HCT116 (cell line): ENCODE results near the gene COL5A2. TPM values are rescaled to one million over a fixed set of nuclear protein-coding genes. Genes with fewer than 3 reads are reported as not detected.

Experiments
- ATAC-seq: fragments of 200-7000 bp; cut with Tn5 transposase; 2 replicates; pipeline ENCODE4 v1.9.1; 2020; ENCODE audit warnings: mild to moderate bottlenecking, moderate library complexity
- BruUV-seq: library from RNA; stranded (reverse); fragments of 400-500 nt; replicated peaks from 2 replicates; lab custom pipeline; 2021; lab: Mats Ljungman, UMichigan
- CTCF ChIA-PET: fragments of 300-600 bp; sonication (Branson Sonifier 250); formaldehyde crosslinking; loops from one replicate; lab custom pipeline; 2021; ENCODE audit warnings: antibody characterized with exemption; lab: Charles Lee
- POLR2A ChIA-PET: fragments of 300-600, 350-600 bp; sonication (Branson Sonifier 250); formaldehyde crosslinking; loops from one replicate; lab custom pipeline; 2021; ENCODE audit warnings: antibody characterized with exemption; lab: Charles Lee
- RAD21 ChIA-PET, 2 experiments: fragments of 300-600 bp; sonication (Branson Sonifier 250); formaldehyde crosslinking; loops; one replicate each; lab custom pipeline; 2023; ENCODE audit warnings: low total read pairs in 2 of 2; ENCODE audit not compliant: uncharacterized antibody in 2 of 2, unreplicated experiment in 2 of 2, low non-redundant PET in 1 of 2; lab: Charles Lee
- DNase-seq: peaks from one replicate; pipeline ENCODE4 v3.0.0-alpha.2; 2010; ENCODE audit warnings: low read depth, low spot score
- H2AFZ ChIP-seq: fragments of 200-600 bp; shearing (Covaris generic), sonication (generic); 2 replicates; pipeline ENCODE4 v1.6.1; 2017; ENCODE audit warnings: low read depth, mixed run types, mixed read lengths, antibody characterized with exemption, low read length; ENCODE audit not compliant: poor library complexity, severe bottlenecking
- H3K27ac ChIP-seq: 2 replicates; pipeline ENCODE4 v1.5.1; 2012; ENCODE audit warnings: low read depth, low read length
- H3K27me3 ChIP-seq: fragments of 200-600 bp; sonication (generic); 2 replicates; pipeline ENCODE4 v1.6.1; 2016; ENCODE audit warnings: mixed run types, low read length, mixed read lengths; ENCODE audit not compliant: insufficient read depth
- H3K36me3 ChIP-seq, 2 experiments: fragments of 200-500 bp in 1 of 2; fragments of 200-600 bp in 1 of 2; sonication (Bioruptor generic) in 1 of 2; sonication (generic) in 1 of 2; 2 replicates each; pipeline versions ENCODE4 v1.5.1 to v1.6.1; 2014 to 2016; ENCODE audit warnings: low read length in 2 of 2, inconsistent platforms in 1 of 2, mixed read lengths in 1 of 2, mixed run types in 1 of 2; ENCODE audit not compliant: insufficient read depth in 2 of 2, control insufficient read depth in 1 of 2
- H3K4me1 ChIP-seq, 2 experiments: fragments of 200-600 bp in 1 of 2; sonication (generic) in 1 of 2; 2 replicates each; pipeline versions ENCODE4 v1.5.1 to v1.6.1; 2012 to 2017; ENCODE audit warnings: low read length in 2 of 2, inconsistent platforms in 1 of 2, mild to moderate bottlenecking in 1 of 2, mixed read lengths in 1 of 2, mixed run types in 1 of 2, moderate library complexity in 1 of 2; ENCODE audit not compliant: insufficient read depth in 2 of 2, control insufficient read depth in 1 of 2
- H3K4me2 ChIP-seq: fragments of 200-600 bp; sonication (generic); 2 replicates; pipeline ENCODE4 v1.6.1; 2017; ENCODE audit warnings: mixed run types, low read length, mixed read lengths
- H3K4me3 ChIP-seq, 2 experiments: fragments of 200-600 bp in 1 of 2; sonication (generic) in 1 of 2; replicated peaks in 1 of 2; 2 replicates each; pipeline ENCODE4 v1.5.1; 2011 to 2016; ENCODE audit warnings: low read length in 2 of 2, control low read depth in 1 of 2, low read depth in 1 of 2, mild to moderate bottlenecking in 1 of 2, mixed read lengths in 1 of 2, mixed run types in 1 of 2
- H3K79me2 ChIP-seq: fragments of 200-600 bp; sonication (generic); 2 replicates; pipeline ENCODE4 v1.6.1; 2017; ENCODE audit warnings: mild to moderate bottlenecking, mixed run types, low read length, moderate library complexity, mixed read lengths; ENCODE audit not compliant: insufficient read depth
- H3K9ac ChIP-seq: fragments of 200-600 bp; sonication (generic); 2 replicates; pipeline ENCODE4 v1.6.1; 2016; ENCODE audit warnings: low read length, mixed read lengths
- H3K9me2 ChIP-seq: fragments of 200-600 bp; sonication (generic), shearing (Covaris generic); 2 replicates; pipeline ENCODE4 v1.6.1; 2017; ENCODE audit warnings: mixed run types, mild to moderate bottlenecking, moderate library complexity; ENCODE audit not compliant: insufficient read depth
- H3K9me3 ChIP-seq, 2 experiments: fragments of 200-500 bp in 1 of 2; fragments of 200-600 bp in 1 of 2; sonication (Bioruptor generic) in 1 of 2; sonication (generic) in 1 of 2; 2 replicates each; pipeline ENCODE4 v1.6.1; 2014 to 2017; ENCODE audit warnings: low read length in 2 of 2, mixed read lengths in 2 of 2, inconsistent platforms in 1 of 2, low read depth in 1 of 2, mild to moderate bottlenecking in 1 of 2, mixed run types in 1 of 2, moderate library complexity in 1 of 2; ENCODE audit not compliant: control insufficient read depth in 1 of 2, insufficient read depth in 1 of 2
- H4K20me1 ChIP-seq: fragments of 200-600 bp; sonication (generic), shearing (Covaris generic); 2 replicates; pipeline ENCODE4 v1.6.1; 2017; ENCODE audit warnings: mixed run types, mild to moderate bottlenecking, moderate library complexity; ENCODE audit not compliant: insufficient read depth
- FOSL1 ChIP-seq: IDR thresholded peaks from 2 replicates; pipeline ENCODE4 v1.6.1; 2012; ENCODE audit warnings: low read depth
- JUND ChIP-seq: IDR thresholded peaks from 2 replicates; pipeline ENCODE4 v1.6.1; 2012
- POLR2A ChIP-seq: IDR thresholded peaks from 2 replicates; pipeline ENCODE4 v1.7.0; 2011; ENCODE audit warnings: borderline replicate concordance; ENCODE audit not compliant: insufficient read depth, insufficient read length; ENCODE audit errors: extremely low read depth
- RAD21 ChIP-seq: IDR thresholded peaks from 2 replicates; pipeline ENCODE4 v1.6.1; 2012; ENCODE audit warnings: low read depth, mild to moderate bottlenecking
- REST ChIP-seq: IDR thresholded peaks from 2 replicates; pipeline ENCODE4 v1.6.1; 2012; ENCODE audit warnings: low read depth
- SIN3A ChIP-seq: IDR thresholded peaks from 2 replicates; pipeline ENCODE4 v1.6.1; 2012; ENCODE audit warnings: low read depth
- TCF7L2 ChIP-seq: IDR thresholded peaks from 2 replicates; pipeline ENCODE4 v1.7.0; 2011; ENCODE audit warnings: borderline replicate concordance, inconsistent platforms; ENCODE audit not compliant: insufficient read depth, insufficient read length; ENCODE audit errors: extremely low read depth
- YY1 ChIP-seq: IDR thresholded peaks from 2 replicates; pipeline ENCODE4 v1.6.1; 2011; ENCODE audit warnings: low read length, low read depth, moderate library complexity, mild to moderate bottlenecking; ENCODE audit not compliant: insufficient replicate concordance; ENCODE audit errors: extremely low read depth
- ZBTB33 ChIP-seq: IDR thresholded peaks from 2 replicates; pipeline ENCODE4 v1.6.1; 2011; ENCODE audit warnings: mild to moderate bottlenecking, low read length, moderate library complexity; ENCODE audit not compliant: insufficient replicate concordance; ENCODE audit errors: extremely low read depth
- ZNF274 ChIP-seq: fragments of 200-500 bp; sonication (Bioruptor generic); IDR thresholded peaks from 2 replicates; pipeline ENCODE4 v1.6.1; 2014; ENCODE audit warnings: mild to moderate bottlenecking, low read depth, low read length, inconsistent platforms
- intact Hi-C: fragments of 100-400 bp; cut with micrococcal nuclease; formaldehyde crosslinking; loops from 2 replicates; pipeline ENCODE4 v1.10.0; 2022
- total RNA-seq: library from RNA; stranded (reverse); gene quantifications from one replicate; pipeline ENCODE4 v1.2.1, GENCODE V29; 2021; ENCODE audit not compliant: unreplicated experiment

COL5A2 gene
- total RNA-seq, 1 experiment from 2014 or later: 2.3 TPM

GRCh38 chr2:189146553-189146952, 33.0 kb downstream of the COL5A2 start (continued):
- no peak for TF ChIP-seq RAD21
- TF ChIP-seq JUND: no peak
- TF ChIP-seq YY1: no peak
- no peak for TF ChIP-seq POLR2A
- no peak for TF ChIP-seq REST
- no peak for TF ChIP-seq FOSL1
- no peak for TF ChIP-seq SIN3A

- ChIA-PET POLR2A (no interaction called here), RAD21 (no interaction called here), CTCF (interaction anchor here (1.1 to 3.2 kb wide), 2 partner anchors 19 to 29 kb away, joined by 3 to 12 read pairs; no protein-coding TSS in a partner anchor)
- H3K4me1 ChIP-seq: no peaks in the 10 kb centered on the region
- no peak overlapping the region for H2AFZ ChIP-seq
- intact Hi-C loops: no loop called here
- H3K36me3 ChIP-seq: no peaks in the 10 kb centered on the region
- H3K79me2 ChIP-seq: no peaks in the 10 kb centered on the region
- H4K20me1 ChIP-seq: no peaks in the 10 kb centered on the region
- H3K27me3 ChIP-seq: no peaks in the 10 kb centered on the region
- TF ChIP-seq TCF7L2: no peak
- no peak for TF ChIP-seq REST
- TF ChIP-seq ZNF274: no peak
- no peak for TF ChIP-seq ZBTB33
- no peak for DNase-seq
- no peak overlapping the region for H3K27ac ChIP-seq
- H3K4me3 ChIP-seq: no peak overlapping the region
- no peak overlapping the region for H3K9ac ChIP-seq
- H3K9me3 ChIP-seq: no peaks in the 10 kb centered on the region
- no peaks in the 10 kb centered on the region for H3K9me2 ChIP-seq
- ATAC-seq: no peak
- H3K4me2 ChIP-seq: no peak overlapping the region
- BruUV-seq: no TSS peak
These were observed 34.8 kb downstream of the COL5A2 start for GRCh38 chr2:189144700-189145211.
